Lower leg skin (tissue), 3 donors: ENCODE data around the gene BRD7.

Source experiments
- CTCF ChIP-seq, 3 donors: fragments of 450-650 bp; IDR thresholded peaks; one replicate each; pipeline ENCODE4 v1.5.1; 2016; ENCODE audit warnings: antibody characterized with exemption in 3 of 3, mild to moderate bottlenecking in 3 of 3, moderate library complexity in 2 of 3
- POLR2A ChIP-seq, 2 donors: fragments of 450-650 bp; IDR thresholded peaks; one replicate each; pipeline ENCODE4 v1.6.1; 2016 to 2017; ENCODE audit warnings: antibody characterized with exemption in 2 of 2, mild to moderate bottlenecking in 1 of 2, moderate library complexity in 1 of 2

GRCh38 chr16:50363656-50364055, 5.1 kb downstream of the BRD7 start:
- TF ChIP-seq POLR2A (IDR thresholded peaks at IDR 0.05): no peak
- no peak for TF ChIP-seq CTCF (IDR thresholded peaks at IDR 0.05)
